HepG2 (cell line): Measurements from ENCODE around the gene TMC8. TPM values are rescaled to one million over a fixed set of nuclear protein-coding genes. Genes with fewer than 3 reads are reported as not detected.
A peak's percentile ranks its signal among the peaks of the same experiment; 100 is the strongest.

Experiments
- BRF2 ChIP-seq: sonication (generic); formaldehyde crosslinking; IDR thresholded peaks from 2 replicates; pipeline ENCODE4 v1.8.1; 2022; ENCODE audit warnings: mild to moderate bottlenecking, missing genetic modification reagents
- DNMT1 ChIP-seq: sonication (generic); formaldehyde crosslinking; IDR thresholded peaks from 2 replicates; pipeline ENCODE4 v1.5.1; 2020; ENCODE audit warnings: mild to moderate bottlenecking, missing genetic modification reagents
- ELF3 ChIP-seq: IDR thresholded peaks from 2 replicates; pipeline ENCODE4 v1.6.1; 2016; ENCODE audit warnings: missing genetic modification reagents, missing compliant biosample characterization
- FOXP4 ChIP-seq: sonication (generic); formaldehyde crosslinking; IDR thresholded peaks from 2 replicates; pipeline ENCODE4 v1.4.0; 2020; ENCODE audit warnings: missing genetic modification reagents
- HNF4G ChIP-seq, 2 experiments: sonication (generic) in 1 of 2; formaldehyde crosslinking in 1 of 2; IDR thresholded peaks; 2 replicates each; pipeline versions ENCODE4 v1.4.0 to v1.6.1; 2011 to 2020; ENCODE audit warnings: borderline replicate concordance in 2 of 2, low read depth in 2 of 2, mild to moderate bottlenecking in 2 of 2, low read length in 1 of 2, missing genetic modification reagents in 1 of 2, moderate library complexity in 1 of 2
- RBM39 ChIP-seq: fragments of 200-400 bp; formaldehyde crosslinking; IDR thresholded peaks from one replicate; pipeline ENCODE4 v1.6.1; 2018; ENCODE audit warnings: antibody characterized with exemption, mild to moderate bottlenecking, low read depth, low read length; ENCODE audit not compliant: poor library complexity, severe bottlenecking
- RCOR2 ChIP-seq: IDR thresholded peaks from 2 replicates; pipeline ENCODE4 v1.6.1; 2016; ENCODE audit warnings: missing biosample characterization, missing genetic modification reagents
- RELA ChIP-seq: sonication (generic); formaldehyde crosslinking; IDR thresholded peaks from 2 replicates; pipeline ENCODE4 v1.4.0; 2020; ENCODE audit warnings: missing genetic modification reagents
- RFX5 ChIP-seq: IDR thresholded peaks from 2 replicates; pipeline ENCODE4 v1.6.1; 2011; ENCODE audit warnings: low read depth, low read length, improper control_type of control experiment
- TBX2 ChIP-seq: sonication (generic); formaldehyde crosslinking; IDR thresholded peaks from 2 replicates; pipeline ENCODE4 v1.5.0; 2020; ENCODE audit warnings: missing genetic modification reagents, mild to moderate bottlenecking, borderline replicate concordance
- TMF1 ChIP-seq: sonication (generic); formaldehyde crosslinking; IDR thresholded peaks from 2 replicates; pipeline ENCODE4 v1.8.1; 2022; ENCODE audit warnings: low read depth, missing genetic modification reagents
- ZNF276 ChIP-seq: sonication (generic); formaldehyde crosslinking; IDR thresholded peaks from 2 replicates; pipeline ENCODE4 v1.4.0; 2020; ENCODE audit warnings: mild to moderate bottlenecking, low read depth, missing genetic modification reagents
- ZNF30 ChIP-seq: sonication (generic); formaldehyde crosslinking; IDR thresholded peaks from 2 replicates; pipeline ENCODE4 v1.5.0; 2020; ENCODE audit warnings: mild to moderate bottlenecking, missing genetic modification reagents
- ZNF441 ChIP-seq: sonication (generic); formaldehyde crosslinking; IDR thresholded peaks from 2 replicates; pipeline ENCODE4 v1.7.0; 2021; ENCODE audit warnings: missing genetic modification reagents, borderline replicate concordance
- ZNF564 ChIP-seq: sonication (generic); formaldehyde crosslinking; IDR thresholded peaks from 2 replicates; pipeline ENCODE4 v1.8.1; 2023; ENCODE audit warnings: mild to moderate bottlenecking, missing genetic modification reagents
- ZNF574 ChIP-seq: sonication (generic); formaldehyde crosslinking; IDR thresholded peaks from 2 replicates; pipeline ENCODE4 v1.4.0; 2020; ENCODE audit warnings: missing genetic modification reagents
- ZNF652 ChIP-seq: IDR thresholded peaks from 2 replicates; pipeline ENCODE4 v1.6.1; 2016; ENCODE audit warnings: low read depth, borderline replicate concordance
- ZNF784 ChIP-seq: sonication (generic); formaldehyde crosslinking; IDR thresholded peaks from 2 replicates; pipeline ENCODE4 v1.5.1; 2020; ENCODE audit warnings: missing genetic modification reagents, mild to moderate bottlenecking, borderline replicate concordance
- polyA plus RNA-seq, 8 experiments: library from polyadenylated mRNA; depleted of rRNA in 3 of 8; stranded (reverse) in 7 of 8; unstranded in 1 of 8; fragments of >200 nt; fragmentation: Illumina TruSeq in 4 of 8; extraction: Trizol in 4 of 8; gene quantifications; 2 replicates each; pipeline versions ENCODE4 v1.2.1 to v1.2.3, GENCODE V29; 2011 to 2016; ENCODE audit warnings: low read depth in 4 of 8, missing spikeins in 1 of 8, mixed read lengths in 1 of 8; ENCODE audit not compliant: insufficient read depth in 1 of 8
- total RNA-seq, 5 experiments: library from RNA; depleted of rRNA; stranded (reverse); fragments of >200 nt; fragmentation: Illumina TruSeq; extraction: Trizol; gene quantifications; 2 replicates each; pipeline ENCODE4 v1.2.3, GENCODE V29; 2016; ENCODE audit warnings: low read depth in 1 of 5

The TMC8 gene
- total and polyA plus RNA-seq, 2 of the 13 experiments (the other 11 are each of a cell fraction or from before 2014, with no cell fraction given) = 0.53 to 7.8 TPM

DNA sequence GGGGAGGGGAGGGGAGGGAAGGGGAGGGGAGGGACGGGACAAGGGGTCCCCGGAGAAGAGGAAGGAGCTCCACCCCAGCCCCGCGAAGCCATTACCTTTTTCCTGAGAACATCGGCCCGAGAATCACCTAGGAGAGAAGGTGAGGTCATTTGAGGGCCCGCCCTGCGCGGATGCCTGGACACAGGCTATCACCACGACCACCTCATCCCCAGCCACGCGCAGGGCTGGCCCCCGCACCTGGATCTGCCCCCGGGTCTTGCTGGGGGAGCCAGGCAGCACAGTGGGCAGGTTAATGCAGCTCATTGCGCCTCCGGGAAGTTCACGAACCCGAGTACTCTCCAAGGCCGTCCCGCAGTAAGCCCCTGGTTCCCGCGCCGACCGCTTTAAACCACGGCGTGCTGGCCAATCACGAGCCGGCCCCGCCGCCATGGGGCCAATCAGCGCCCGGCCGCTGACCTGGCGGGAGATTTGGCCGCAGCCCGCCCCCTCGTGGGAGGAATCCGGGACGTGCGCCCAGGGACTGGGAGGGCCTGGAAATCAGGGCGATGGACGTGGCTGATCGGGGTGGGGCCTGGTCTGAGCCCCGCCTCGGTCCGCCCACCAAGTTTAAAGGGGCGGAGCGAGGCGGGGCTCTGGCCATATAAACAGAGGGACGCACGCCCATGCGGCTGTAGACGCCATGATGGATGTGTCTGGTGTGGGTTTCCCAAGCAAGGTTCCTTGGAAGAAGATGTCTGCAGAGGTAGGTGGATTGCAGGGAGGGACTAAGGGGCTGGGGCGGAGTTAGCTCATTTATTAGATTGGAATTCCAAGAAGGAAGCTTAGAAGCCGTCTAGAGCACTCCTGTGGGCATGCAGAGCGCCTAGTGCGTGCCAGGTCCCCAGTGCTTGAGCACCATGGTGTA lies 56.4 kb downstream of the TMC8 start, which contains the start of the genes AFMID and TK1 (continued):
- TF ChIP-seq ZNF276 (CRISPR knock-in tag) (no peak; the same call in 1 of the 2 replicates), RBM39 (peak; percentile 90), DNMT1 (CRISPR knock-in tag) (no peak), ZNF564 (CRISPR knock-in tag) (peak; percentile 97; the same call in 1 of the 2 replicates), RFX5 (peak; percentile 61), TBX2 (CRISPR knock-in tag) (0 out of 2 replicates have a peak, but pooled peaks have one; percentile 64), BRF2 (CRISPR knock-in tag) (peak; percentile 98), HNF4G (IDR thresholded peaks at IDR 0.05; ENCODE audit: borderline replicate concordance, low read depth, low read length) (peak; percentile 50; the same call in 1 of the 2 replicates), HNF4G (CRISPR knock-in tag; IDR thresholded peaks at IDR 0.05; ENCODE audit: borderline replicate concordance, low read depth) (no peak; the same call in 1 of the 2 replicates), ZNF30 (CRISPR knock-in tag) (no peak), RCOR2 (CRISPR knock-in tag) (no peak), FOXP4 (CRISPR knock-in tag) (peak; percentile 61; the same call in 1 of the 2 replicates), ZNF574 (CRISPR knock-in tag) (peak; percentile 80), ZNF441 (peak; percentile 76), ZNF784 (CRISPR knock-in tag) (peak; percentile 56), RELA (CRISPR knock-in tag) (0 out of 2 replicates have a peak, but pooled peaks have one; percentile 50), ZNF652 (CRISPR knock-in tag) (no peak), ELF3 (peak; percentile 85), TMF1 (CRISPR knock-in tag) (peak; percentile 100)
